Activated CD4-positive, alpha-beta T cell treated with anti-CD3 and anti-CD28 coated beads, Interleukin-2, amount 50 U/mL, for 4 hours (primary cell): Measurements from ENCODE around the gene NDP.
A peak's percentile ranks its signal among the peaks of the same experiment; 100 is the strongest.

Experiments
- DNase-seq, 2 experiments: peaks; one replicate each; pipeline ENCODE4 v3.0.0-alpha.2; 2020

NDP gene

GRCh38 chrX:43973249-43974099 is at the start of gene NDP:
Gene NDP (minus strand): TSS chrX:43973390. CDS start chrX:43958645, 14,745 bp downstream.
- no peak for DNase-seq

GRCh38 chrX:44022964-44023363 is 49.8 kb upstream of the NDP start:
- no peak for DNase-seq

GRCh38 chrX:44020693-44021092 is 47.5 kb upstream of the NDP start:
- no peak for DNase-seq

GRCh38 chrX:44019911-44020310 is 46.7 kb upstream of the NDP start:
- no peak for DNase-seq

- no peak for DNase-seq
These were observed 44.5 kb upstream of the NDP start for GRCh38 chrX:44017676-44018075.

GRCh38 chrX:44016906-44017305 is 43.7 kb upstream of the NDP start:
- no peak for DNase-seq

- DNase-seq, result peak; percentile 4 to 9
These were observed 39.4 kb upstream of the NDP start for GRCh38 chrX:44012484-44013096.

- DNase-seq, result no peak
These were observed 38.3 kb upstream of the NDP start for GRCh38 chrX:44011506-44011905.

- DNase-seq, result no peak
These were observed 37.4 kb upstream of the NDP start for GRCh38 chrX:44010626-44011025.

GRCh38 chrX:44006081-44006480 is 32.9 kb upstream of the NDP start:
- no peak for DNase-seq

GRCh38 chrX:44003975-44004374 is 30.8 kb upstream of the NDP start:
- DNase-seq, result no peak

- DNase-seq, result no peak
These were observed 29.4 kb upstream of the NDP start for GRCh38 chrX:44002567-44002966.

- no peak for DNase-seq
These were observed 25.2 kb upstream of the NDP start for GRCh38 chrX:43998374-43998773.

- DNase-seq, result no peak
These were observed 23.3 kb upstream of the NDP start for GRCh38 chrX:43996491-43996890.

- no peak for DNase-seq
These were observed 12.9 kb upstream of the NDP start for GRCh38 chrX:43986083-43986482.

GRCh38 chrX:43985511-43985910 is 12.3 kb upstream of the NDP start:
- DNase-seq, result no peak

- DNase-seq, result no peak
These were observed 5.0 kb upstream of the NDP start for GRCh38 chrX:43978226-43978625.

- DNase-seq, result no peak
These were observed 3.0 kb upstream of the NDP start for GRCh38 chrX:43976205-43976604.

- no peak for DNase-seq
These were observed 2.6 kb upstream of the NDP start for GRCh38 chrX:43975796-43976195.

- no peak for DNase-seq
These were observed 1.7 kb upstream of the NDP start for GRCh38 chrX:43974741-43975465.

- no peak for DNase-seq
These were observed 898 bp upstream of the NDP start for GRCh38 chrX:43974100-43974475.

GRCh38 chrX:43971966-43972961 is 926 bp downstream of the NDP start:
- no peak for DNase-seq

GRCh38 chrX:43970528-43970927 is 2.7 kb downstream of the NDP start:
- DNase-seq, result no peak
